Measurements from ENCODE around the gene AGRN.
A peak's percentile ranks its signal among the peaks of the same experiment; 100 is the strongest.

AGRN gene

DNA sequence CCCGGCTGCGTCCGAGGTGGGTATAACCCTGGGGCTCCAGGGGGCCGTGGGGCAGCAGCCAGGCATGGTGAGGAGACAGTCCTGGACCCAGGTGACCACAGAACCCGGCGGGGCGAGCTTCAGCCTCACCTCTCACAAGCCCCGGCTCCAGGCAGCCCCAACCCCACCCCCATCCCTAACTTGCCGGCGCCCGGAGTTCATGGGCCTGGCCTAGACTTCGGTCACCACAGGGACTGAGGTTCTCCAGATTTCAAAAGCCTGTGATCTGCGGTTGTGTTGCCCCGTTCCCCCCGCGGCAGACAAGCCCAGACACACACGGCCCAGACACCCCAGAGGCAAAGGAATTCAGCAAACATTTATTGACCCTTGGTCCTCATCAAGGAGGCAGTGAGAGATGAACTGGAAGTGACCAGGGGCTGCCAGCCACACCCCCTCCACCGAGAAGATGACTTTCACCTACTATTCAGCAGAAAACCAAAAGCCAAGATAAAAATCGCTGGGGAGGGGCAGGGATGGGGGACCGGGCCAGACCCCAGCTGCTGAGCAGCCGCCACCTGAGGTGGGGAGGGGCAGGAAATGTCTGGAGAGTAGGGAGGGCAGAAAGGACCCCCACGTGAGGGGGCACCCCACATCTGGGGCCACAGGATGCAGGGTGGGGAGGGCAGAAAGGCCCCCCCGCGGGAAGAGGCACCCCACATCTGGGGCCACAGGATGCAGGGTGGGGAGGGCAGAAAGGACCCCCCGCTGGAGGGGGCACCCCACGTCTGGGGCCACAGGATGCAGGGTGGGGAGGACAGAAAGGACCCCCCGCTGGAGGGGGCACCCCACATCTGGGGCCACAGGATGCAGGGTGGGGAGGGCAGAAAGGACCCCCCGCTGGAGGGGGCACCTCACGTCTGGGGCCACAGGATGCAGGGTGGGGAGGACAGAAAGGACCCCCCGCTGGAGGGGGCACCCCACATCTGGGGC is 24.0 kb upstream of the AGRN start:
- H3K4me1 ChIP-seq (ENCODE audit: control insufficient read depth, insufficient read depth, low read length, unreplicated experiment), result no peaks in the 10 kb centered on the region

DNA sequence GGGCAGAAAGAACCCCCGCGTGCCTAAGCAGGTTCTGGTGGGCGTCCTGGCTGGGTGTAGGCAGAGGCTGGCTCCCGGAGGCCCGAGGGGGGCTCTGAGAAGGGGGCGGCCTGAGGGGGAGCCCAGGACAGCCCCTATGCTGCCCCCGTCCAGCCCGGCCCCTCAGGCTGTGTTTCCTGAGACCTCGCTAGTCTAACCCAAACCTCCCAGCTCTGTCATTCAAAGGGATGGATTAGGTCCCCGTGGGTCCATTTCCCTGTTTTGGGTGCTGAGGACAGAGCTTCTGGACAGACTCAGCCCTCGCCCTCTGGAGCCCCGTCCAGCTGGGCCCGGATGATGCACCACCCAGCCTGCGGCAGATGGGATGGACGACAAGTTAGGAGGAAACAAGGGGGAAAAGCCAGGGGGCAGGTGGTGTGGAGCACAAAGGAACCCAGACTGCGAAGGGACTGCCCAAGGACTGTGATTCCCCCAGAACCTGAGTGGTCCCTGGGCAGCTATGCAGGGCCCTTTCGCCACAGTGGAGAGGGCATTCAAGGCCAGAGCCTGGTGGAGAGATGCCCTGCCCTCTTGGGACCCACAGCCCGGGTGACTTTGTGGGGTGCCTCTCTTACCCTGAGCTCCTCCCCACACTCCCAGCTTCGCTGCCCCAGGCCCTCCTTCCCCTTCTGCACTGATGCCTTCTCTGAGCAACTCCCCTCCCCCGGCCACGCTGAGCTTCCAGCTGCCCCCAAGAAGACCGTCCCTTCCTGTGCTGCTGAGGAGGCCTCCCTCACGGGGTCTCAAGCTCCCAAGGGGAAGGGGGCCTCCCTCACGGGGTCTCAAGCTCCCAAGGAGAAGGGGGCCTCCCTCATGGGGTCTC is 22.8 kb upstream of the AGRN start:
- Histone ChIP-seq H3K79me2 (ENCODE audit: control insufficient read depth, insufficient read depth, low read length, unreplicated experiment) (peaks cover 5% of the 10 kb centered on the region), H3K36me3 (ENCODE audit: insufficient read depth, low read length) (no peaks in the 10 kb centered on the region), H3K4me3 (ENCODE audit: low read depth, low read length) (no peak overlapping the region), H3K4me1 (ENCODE audit: control insufficient read depth, insufficient read depth, low read length, unreplicated experiment) (no peaks in the 10 kb centered on the region), H3K27ac (ENCODE audit: low read depth, low read length) (no peak overlapping the region), H2AFZ (ENCODE audit: low read length, unreplicated experiment) (no peak overlapping the region), H3K27me3 (ENCODE audit: insufficient read depth, low read length) (peaks cover 3% of the 10 kb centered on the region; the same call in 1 of the 2 replicates)

More for the DNA sequence above, 24.0 kb upstream of the AGRN start:
- Histone ChIP-seq H3K27me3 (ENCODE audit: insufficient read depth, low read length) (peaks cover 3% of the 10 kb centered on the region; the same call in 1 of the 2 replicates), H3K79me2 (ENCODE audit: control insufficient read depth, insufficient read depth, low read length, unreplicated experiment) (peaks cover 5% of the 10 kb centered on the region), H3K27ac (ENCODE audit: low read depth, low read length) (no peak overlapping the region), H2AFZ (ENCODE audit: low read length, unreplicated experiment) (no peak overlapping the region), H3K36me3 (ENCODE audit: insufficient read depth, low read length) (no peaks in the 10 kb centered on the region), H3K4me3 (ENCODE audit: low read depth, low read length) (no peak overlapping the region)

DNA sequence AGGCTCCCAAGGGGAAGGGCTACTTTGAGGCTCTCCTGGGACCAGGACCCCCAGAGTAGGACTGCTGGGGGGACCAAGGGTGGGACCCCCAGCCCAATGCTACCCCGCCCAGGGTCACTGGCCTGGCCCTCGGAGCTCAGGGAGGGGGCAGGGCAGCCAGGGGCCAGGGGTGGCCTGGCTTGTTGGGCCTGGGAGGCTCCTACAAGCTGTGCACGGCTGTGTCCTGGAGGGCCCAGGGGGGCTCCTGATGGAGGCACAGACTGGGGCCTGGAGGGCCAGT is 22.3 kb upstream of the AGRN start:
- no peaks in the 10 kb centered on the region for H3K36me3 ChIP-seq (ENCODE audit: insufficient read depth, low read length)
- H3K27me3 ChIP-seq (ENCODE audit: insufficient read depth, low read length), result peaks cover 3% of the 10 kb centered on the region; the same call in 1 of the 2 replicates
- no peaks in the 10 kb centered on the region for H3K4me1 ChIP-seq (ENCODE audit: control insufficient read depth, insufficient read depth, low read length, unreplicated experiment)
- no peak overlapping the region for H3K27ac ChIP-seq (ENCODE audit: low read depth, low read length)
- H2AFZ ChIP-seq (ENCODE audit: low read length, unreplicated experiment), result no peak overlapping the region
- H3K79me2 ChIP-seq (ENCODE audit: control insufficient read depth, insufficient read depth, low read length, unreplicated experiment), result peaks cover 5% of the 10 kb centered on the region
- H3K4me3 ChIP-seq (ENCODE audit: low read depth, low read length), result no peak overlapping the region; the same call in 1 of the 2 replicates

DNA sequence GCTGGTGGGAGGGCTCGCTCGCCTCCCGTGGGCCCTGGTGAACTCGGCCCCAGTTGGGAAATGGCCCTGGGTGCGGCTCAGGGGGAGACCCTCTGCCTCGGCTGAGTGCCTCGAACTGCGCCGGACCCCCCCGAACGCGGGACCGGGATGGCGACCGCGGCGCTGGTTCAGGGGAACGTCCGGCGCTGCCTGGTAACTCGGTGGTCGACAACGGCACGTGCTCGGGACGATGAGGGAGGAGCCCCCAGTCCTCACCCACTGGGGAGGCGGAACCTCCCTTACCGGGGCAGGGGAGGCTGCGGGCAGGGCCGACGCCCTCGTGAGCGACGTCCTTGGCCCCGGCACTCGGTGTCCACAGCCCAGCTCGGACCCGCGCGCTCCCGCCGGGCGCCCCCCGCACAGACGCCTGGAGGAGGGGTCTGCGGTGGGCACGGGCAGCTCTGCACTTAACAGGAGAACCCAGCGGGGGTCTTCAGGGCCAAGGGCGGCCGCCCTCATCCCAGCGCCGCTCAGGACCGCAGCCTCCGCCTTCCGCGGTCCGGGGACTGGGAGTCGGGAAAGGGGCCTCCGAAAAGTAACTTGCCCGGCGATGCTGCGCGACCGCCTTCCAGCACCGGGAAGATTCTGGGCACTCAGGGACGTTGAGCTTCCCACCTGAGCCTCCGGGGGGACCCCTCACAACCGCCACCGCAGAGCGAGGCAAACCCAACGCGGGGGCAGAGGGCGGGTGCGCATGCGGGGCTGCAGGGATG is 21.8 kb upstream of the AGRN start:
- H3K36me3 ChIP-seq (ENCODE audit: insufficient read depth, low read length), result no peaks in the 10 kb centered on the region
- peaks cover 5% of the 10 kb centered on the region for H3K79me2 ChIP-seq (ENCODE audit: control insufficient read depth, insufficient read depth, low read length, unreplicated experiment)
- H3K4me1 ChIP-seq (ENCODE audit: control insufficient read depth, insufficient read depth, low read length, unreplicated experiment), result no peaks in the 10 kb centered on the region
- H3K27ac ChIP-seq (ENCODE audit: low read depth, low read length), result no peak overlapping the region
- peak overlapping the region; percentile 97 for H3K4me3 ChIP-seq (ENCODE audit: low read depth, low read length)
- H3K27me3 ChIP-seq (ENCODE audit: insufficient read depth, low read length), result peaks cover 3% of the 10 kb centered on the region; the same call in 1 of the 2 replicates
- H2AFZ ChIP-seq (ENCODE audit: low read length, unreplicated experiment), result no peak overlapping the region

DNA sequence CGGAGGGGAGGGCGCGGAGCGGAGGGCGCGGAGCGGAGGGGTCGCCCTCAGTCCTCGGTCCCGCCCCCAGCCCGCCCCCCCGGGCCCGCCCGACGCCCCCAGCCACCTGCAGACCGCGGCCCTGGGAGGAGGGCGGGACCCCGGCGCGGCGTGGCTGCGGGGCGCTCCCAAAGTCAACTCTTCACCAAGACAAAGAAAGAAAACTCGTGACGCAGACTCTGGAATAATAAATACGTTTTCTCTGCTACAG is 21.2 kb upstream of the AGRN start:
- Histone ChIP-seq H3K27me3 (ENCODE audit: insufficient read depth, low read length) (peaks cover 3% of the 10 kb centered on the region; the same call in 1 of the 2 replicates), H3K27ac (ENCODE audit: low read depth, low read length) (peak overlapping the region; percentile 99; the same call in 1 of the 2 replicates), H3K36me3 (ENCODE audit: insufficient read depth, low read length) (no peaks in the 10 kb centered on the region), H3K4me1 (ENCODE audit: control insufficient read depth, insufficient read depth, low read length, unreplicated experiment) (no peaks in the 10 kb centered on the region), H3K79me2 (ENCODE audit: control insufficient read depth, insufficient read depth, low read length, unreplicated experiment) (peaks cover 5% of the 10 kb centered on the region), H2AFZ (ENCODE audit: low read length, unreplicated experiment) (no peak overlapping the region), H3K4me3 (ENCODE audit: low read depth, low read length) (peak overlapping the region; percentile 97)

DNA sequence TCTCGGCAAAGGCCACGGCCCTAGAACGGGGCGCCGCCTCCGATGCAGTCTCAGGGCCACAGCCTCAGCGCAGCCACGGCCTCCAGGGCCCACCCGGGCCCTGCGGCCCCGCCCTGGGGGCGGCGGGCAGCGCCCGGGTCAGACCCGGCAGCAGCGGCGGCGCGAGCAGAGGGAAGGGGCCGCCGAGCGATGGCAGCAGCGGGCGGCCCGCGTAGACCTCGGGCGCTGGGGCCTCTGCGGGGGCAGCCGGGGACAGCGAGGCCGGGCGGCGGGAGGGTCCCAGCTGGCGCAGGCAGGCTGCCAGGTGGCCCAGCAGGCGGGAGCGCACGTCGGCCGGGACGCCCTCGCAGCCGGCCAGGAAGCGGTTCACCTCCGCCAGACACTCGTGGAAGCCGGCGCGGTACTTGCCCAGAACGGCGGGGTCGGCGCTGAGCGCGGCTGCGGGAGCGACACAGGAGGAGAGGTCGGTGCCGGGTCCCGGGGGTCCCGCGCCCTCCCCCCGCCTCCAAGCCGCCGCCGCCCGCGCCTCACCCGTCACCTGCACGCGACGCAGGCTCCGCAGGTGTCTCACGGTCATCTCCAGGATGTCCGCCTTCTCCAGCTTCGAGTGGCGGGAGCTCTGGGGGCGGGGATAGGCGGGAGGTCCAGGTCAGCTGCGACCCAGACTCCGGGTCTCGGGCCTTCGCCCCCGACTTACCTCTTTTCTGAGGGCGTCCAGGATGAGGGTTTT is 20.8 kb upstream of the AGRN start:
- Histone ChIP-seq H3K4me3 (ENCODE audit: low read depth, low read length) (peak overlapping the region; percentile 97), H3K4me1 (ENCODE audit: control insufficient read depth, insufficient read depth, low read length, unreplicated experiment) (no peaks in the 10 kb centered on the region), H3K36me3 (ENCODE audit: insufficient read depth, low read length) (no peaks in the 10 kb centered on the region), H3K27ac (ENCODE audit: low read depth, low read length) (peak overlapping the region; percentile 99; the same call in 1 of the 2 replicates), H3K79me2 (ENCODE audit: control insufficient read depth, insufficient read depth, low read length, unreplicated experiment) (peaks cover 5% of the 10 kb centered on the region), H3K27me3 (ENCODE audit: insufficient read depth, low read length) (peaks cover 3% of the 10 kb centered on the region; the same call in 1 of the 2 replicates), H2AFZ (ENCODE audit: low read length, unreplicated experiment) (no peak overlapping the region)

DNA sequence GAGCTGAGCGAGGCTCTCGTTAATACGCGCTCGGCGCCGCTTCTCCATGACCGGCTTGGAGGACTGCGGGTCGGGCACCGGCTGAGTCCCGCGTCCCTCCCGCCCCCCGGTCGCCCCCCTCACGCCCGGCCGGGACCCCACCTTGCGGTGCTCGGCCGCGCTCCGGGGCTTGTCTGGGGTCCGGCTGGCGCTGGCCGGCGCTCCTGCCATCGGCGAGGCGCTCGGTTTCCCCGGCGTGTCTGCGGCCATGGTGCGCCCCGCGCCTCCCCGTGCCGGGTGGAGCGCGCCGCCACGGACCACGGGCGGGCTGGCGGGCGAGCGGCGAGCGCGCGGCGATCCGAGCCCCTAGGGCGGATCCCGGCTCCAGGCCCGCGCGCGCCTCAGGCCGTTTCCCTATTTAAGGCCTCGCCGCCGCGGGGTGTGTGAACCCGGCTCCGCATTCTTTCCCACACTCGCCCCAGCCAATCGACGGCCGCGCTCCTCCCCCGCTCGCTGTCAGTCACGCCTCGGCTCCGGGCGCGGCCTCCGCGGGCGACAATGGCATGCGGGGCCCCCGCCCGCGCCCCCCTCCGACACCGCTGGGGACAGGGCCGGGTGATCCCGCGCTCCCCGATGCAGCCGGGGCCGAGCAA is 20.1 kb upstream of the AGRN start, which contains the start of gene HES4:
Gene HES4 (minus strand): TSS at position 373 of the 632 bp plus-strand sequence. CDS start 124 bp downstream, at position 249.
- Histone ChIP-seq H3K27me3 (ENCODE audit: insufficient read depth, low read length) (peaks cover 3% of the 10 kb centered on the region; the same call in 1 of the 2 replicates), H3K36me3 (ENCODE audit: insufficient read depth, low read length) (no peaks in the 10 kb centered on the region), H3K4me3 (ENCODE audit: low read depth, low read length) (peak within 1 kb of the TSS; percentile 97), H3K27ac (ENCODE audit: low read depth, low read length) (peak within 1 kb of the TSS; percentile 99), H2AFZ (ENCODE audit: low read length, unreplicated experiment) (no peak within 1 kb of the TSS), H3K4me1 (ENCODE audit: control insufficient read depth, insufficient read depth, low read length, unreplicated experiment) (peaks cover 2% of the 10 kb centered on the region), H3K79me2 (ENCODE audit: control insufficient read depth, insufficient read depth, low read length, unreplicated experiment) (peaks cover 5% of the 10 kb centered on the region)

DNA sequence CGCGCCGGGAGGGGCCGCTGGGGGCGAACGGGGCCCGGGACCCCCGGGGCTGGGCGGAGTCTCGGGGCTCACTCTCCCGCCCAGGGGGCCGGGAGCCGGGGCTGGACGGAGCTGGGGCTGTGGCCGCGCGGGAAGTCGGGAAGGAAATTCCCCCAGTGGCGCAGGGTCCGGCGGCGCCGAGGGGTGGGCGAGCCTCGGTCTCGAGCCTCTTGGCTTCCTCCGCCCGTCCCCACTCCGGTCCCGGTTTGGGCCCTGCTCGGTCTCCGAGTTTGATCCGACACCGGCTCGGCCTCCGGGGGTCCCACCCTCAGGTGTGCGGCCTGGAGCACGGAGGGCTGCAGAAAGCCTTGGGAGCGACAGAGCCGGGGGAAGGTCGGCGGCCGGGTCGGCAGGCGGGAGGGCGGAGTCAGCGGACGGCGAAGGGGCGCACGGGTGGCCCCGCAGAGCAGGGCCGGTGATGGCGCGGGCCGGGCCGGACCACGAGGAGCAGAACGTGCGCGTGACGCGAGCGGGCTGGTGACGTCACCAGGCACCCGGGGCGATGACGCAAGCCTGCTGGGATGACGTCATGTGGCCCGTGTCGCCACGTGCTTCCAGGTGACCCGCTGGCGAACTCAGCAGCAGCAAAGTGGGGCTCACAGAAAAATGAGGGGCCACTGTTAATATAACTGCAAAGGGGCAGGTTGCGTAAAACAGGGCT is 19.4 kb upstream of the AGRN start:
- H2AFZ ChIP-seq (ENCODE audit: low read length, unreplicated experiment), result no peak overlapping the region
- no peaks in the 10 kb centered on the region for H3K36me3 ChIP-seq (ENCODE audit: insufficient read depth, low read length)
- peak overlapping the region; percentile 97 for H3K4me3 ChIP-seq (ENCODE audit: low read depth, low read length)
- H3K4me1 ChIP-seq (ENCODE audit: control insufficient read depth, insufficient read depth, low read length, unreplicated experiment), result peaks cover 9% of the 10 kb centered on the region
- H3K79me2 ChIP-seq (ENCODE audit: control insufficient read depth, insufficient read depth, low read length, unreplicated experiment), result peaks cover 5% of the 10 kb centered on the region
- H3K27ac ChIP-seq (ENCODE audit: low read depth, low read length), result peak overlapping the region; percentile 99
- H3K27me3 ChIP-seq (ENCODE audit: insufficient read depth, low read length), result peaks cover 3% of the 10 kb centered on the region; the same call in 1 of the 2 replicates

DNA sequence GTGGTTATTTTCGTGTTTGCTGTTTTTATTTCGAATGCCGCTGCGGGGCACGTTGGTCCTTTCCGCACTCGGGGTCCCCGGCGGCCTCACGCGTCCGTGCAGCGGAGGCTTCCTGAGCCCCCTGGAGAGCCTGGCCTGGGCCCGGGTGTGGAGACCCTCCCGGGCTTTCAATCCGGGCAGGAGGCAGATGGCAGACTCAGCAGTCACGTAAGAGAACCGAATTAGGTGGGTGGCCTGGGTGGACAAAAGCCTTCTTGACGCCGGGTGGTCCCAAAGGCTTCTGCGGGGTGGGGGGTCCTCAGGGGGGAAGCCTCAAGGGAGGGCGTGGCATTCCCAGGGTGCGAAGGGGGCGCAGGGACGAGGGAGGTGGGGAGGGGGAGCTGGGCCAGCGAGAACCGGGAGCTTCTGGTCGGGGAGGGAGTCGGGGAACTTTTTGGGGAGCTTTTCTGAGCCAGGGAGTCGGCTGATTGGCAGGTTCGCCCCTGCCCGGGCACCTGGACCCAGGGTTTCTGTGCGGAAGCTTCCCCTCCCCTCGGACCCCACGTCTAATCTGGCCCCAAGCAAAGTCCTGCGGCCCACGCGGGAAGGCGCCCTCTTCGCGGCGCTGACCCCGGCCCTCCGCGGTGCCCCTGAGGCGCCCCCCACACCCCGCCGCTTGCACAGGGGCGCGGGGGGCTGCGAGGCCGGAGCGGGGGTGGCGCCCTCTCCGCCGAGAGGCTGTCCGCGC is 18.7 kb upstream of the AGRN start:
- Histone ChIP-seq H2AFZ (ENCODE audit: low read length, unreplicated experiment) (no peak overlapping the region), H3K4me3 (ENCODE audit: low read depth, low read length) (peak overlapping the region; percentile 97), H3K27me3 (ENCODE audit: insufficient read depth, low read length) (peaks cover 3% of the 10 kb centered on the region; the same call in 1 of the 2 replicates), H3K4me1 (ENCODE audit: control insufficient read depth, insufficient read depth, low read length, unreplicated experiment) (peaks cover 13% of the 10 kb centered on the region), H3K79me2 (ENCODE audit: control insufficient read depth, insufficient read depth, low read length, unreplicated experiment) (peaks cover 5% of the 10 kb centered on the region), H3K27ac (ENCODE audit: low read depth, low read length) (peak overlapping the region; percentile 99), H3K36me3 (ENCODE audit: insufficient read depth, low read length) (no peaks in the 10 kb centered on the region)

Data from ACC112 (cell line).